ENCODE measurements around the gene HDAC1.
"Not testable (repeated sequence)": the region's sequence is repeated elsewhere in the genome, so short reads cannot be mapped to it uniquely, and the experiment has no call there.

HDAC1 gene

GRCh38 chr1:32256473-32257226 is 35.2 kb upstream of the HDAC1 start:
- no peak overlapping the region for H3K27ac ChIP-seq
- H3K27me3 ChIP-seq (ENCODE audit: control insufficient read depth, insufficient read depth, low read length): no peaks in the 10 kb centered on the region
- no peak overlapping the region for H3K9ac ChIP-seq
- no peak overlapping the region for H3K4me2 ChIP-seq (ENCODE audit: low read length)
- H3K4me1 ChIP-seq: no peaks in the 10 kb centered on the region
- H2AFZ ChIP-seq: no peak overlapping the region
- H3K36me3 ChIP-seq (ENCODE audit: control insufficient read depth, insufficient read depth, low read length): no peaks in the 10 kb centered on the region
- H3K4me3 ChIP-seq (ENCODE audit: low read depth, low read length): no peak overlapping the region
- no peaks in the 10 kb centered on the region for H3K79me2 ChIP-seq
- TF ChIP-seq CTCF (IDR thresholded peaks at IDR 0.05): no peak
- H3K9me3 ChIP-seq (ENCODE audit: control insufficient read depth, low read length): no peaks in the 10 kb centered on the region

GRCh38 chr1:32257227-32257508 is 34.7 kb upstream of the HDAC1 start:
- H3K4me3 ChIP-seq (ENCODE audit: low read depth, low read length): no peak overlapping the region
- H3K36me3 ChIP-seq (ENCODE audit: control insufficient read depth, insufficient read depth, low read length): no peaks in the 10 kb centered on the region
- H2AFZ ChIP-seq: no peak overlapping the region
- no peaks in the 10 kb centered on the region for H3K27me3 ChIP-seq (ENCODE audit: control insufficient read depth, insufficient read depth, low read length)
- no peak overlapping the region for H3K9ac ChIP-seq
- H3K79me2 ChIP-seq: no peaks in the 10 kb centered on the region
- no peaks in the 10 kb centered on the region for H3K4me1 ChIP-seq
- no peaks in the 10 kb centered on the region for H3K9me3 ChIP-seq (ENCODE audit: control insufficient read depth, low read length)
- H3K27ac ChIP-seq: no peak overlapping the region
- no peak overlapping the region for H3K4me2 ChIP-seq (ENCODE audit: low read length)
- TF ChIP-seq CTCF (IDR thresholded peaks at IDR 0.05): no peak

- H3K4me1 ChIP-seq; H3K4me2 ChIP-seq (ENCODE audit: low read length); H3K4me3 ChIP-seq (ENCODE audit: low read depth, low read length); H2AFZ ChIP-seq; H3K36me3 ChIP-seq (ENCODE audit: control insufficient read depth, insufficient read depth, low read length); H3K79me2 ChIP-seq; H3K9ac ChIP-seq; H3K9me3 ChIP-seq (ENCODE audit: control insufficient read depth, low read length); H3K27me3 ChIP-seq (ENCODE audit: control insufficient read depth, insufficient read depth, low read length); H3K27ac ChIP-seq: not testable (repeated sequence)
These were observed 28.7 kb upstream of the HDAC1 start for GRCh38 chr1:32263236-32263593.

- no peak overlapping the region for H2AFZ ChIP-seq
- H3K4me2 ChIP-seq (ENCODE audit: low read length): no peak overlapping the region
- no peaks in the 10 kb centered on the region for H3K27me3 ChIP-seq (ENCODE audit: control insufficient read depth, insufficient read depth, low read length)
- H3K9ac ChIP-seq: no peak overlapping the region
- no peak for TF ChIP-seq CTCF (IDR thresholded peaks at IDR 0.05)
- H3K36me3 ChIP-seq (ENCODE audit: control insufficient read depth, insufficient read depth, low read length): no peaks in the 10 kb centered on the region
- no peaks in the 10 kb centered on the region for H3K9me3 ChIP-seq (ENCODE audit: control insufficient read depth, low read length)
- H3K27ac ChIP-seq: no peak overlapping the region
- no peaks in the 10 kb centered on the region for H3K4me1 ChIP-seq
- no peaks in the 10 kb centered on the region for H3K79me2 ChIP-seq
- no peak overlapping the region for H3K4me3 ChIP-seq (ENCODE audit: low read depth, low read length)
These were observed 28.1 kb upstream of the HDAC1 start for GRCh38 chr1:32263744-32264143.

GRCh38 chr1:32265846-32266245 is 26.0 kb upstream of the HDAC1 start:
- no peak overlapping the region for H3K4me3 ChIP-seq (ENCODE audit: low read depth, low read length)
- no peak overlapping the region for H2AFZ ChIP-seq
- no peaks in the 10 kb centered on the region for H3K9me3 ChIP-seq (ENCODE audit: control insufficient read depth, low read length)
- no peaks in the 10 kb centered on the region for H3K36me3 ChIP-seq (ENCODE audit: control insufficient read depth, insufficient read depth, low read length)
- H3K9ac ChIP-seq: no peak overlapping the region
- H3K4me1 ChIP-seq: no peaks in the 10 kb centered on the region
- no peak overlapping the region for H3K4me2 ChIP-seq (ENCODE audit: low read length)
- H3K79me2 ChIP-seq: no peaks in the 10 kb centered on the region
- H3K27ac ChIP-seq: no peak overlapping the region
- TF ChIP-seq CTCF (IDR thresholded peaks at IDR 0.05): no peak
- H3K27me3 ChIP-seq (ENCODE audit: control insufficient read depth, insufficient read depth, low read length): no peaks in the 10 kb centered on the region

Data from parathyroid adenoma (tissue), 2 donors.